Dendritic cell treated with granulocyte-macrophage colony-stimulating factor and Interleukin-4, amounts not matched to agents 40 ng/mL and 50 ng/mL, for 4 days (primary cell): ENCODE data around the gene RASGRP2.
"Not testable (repeated sequence)": the region's sequence is repeated elsewhere in the genome, so short reads cannot be mapped to it uniquely, and the experiment has no call there.

Experiments used
- H3K27ac Mint-ChIP-seq: one replicate; pipeline ENCODE4 v1.8.0; 2022; ENCODE audit warnings: mild to moderate bottlenecking, mixed read lengths
- H3K27me3 Mint-ChIP-seq: one replicate; pipeline ENCODE4 v1.8.0; 2022; ENCODE audit warnings: mild to moderate bottlenecking, mixed read lengths
- H3K36me3 Mint-ChIP-seq: one replicate; pipeline ENCODE4 v1.8.0; 2022; ENCODE audit warnings: low read depth, mixed read lengths
- H3K4me1 Mint-ChIP-seq: one replicate; pipeline ENCODE4 v1.8.0; 2022; ENCODE audit warnings: low read depth, mixed read lengths
- H3K4me3 Mint-ChIP-seq: one replicate; pipeline ENCODE4 v1.8.0; 2022; ENCODE audit warnings: mild to moderate bottlenecking, moderate library complexity, mixed read lengths
- H3K9me3 Mint-ChIP-seq: one replicate; pipeline ENCODE4 v1.8.0; 2022; ENCODE audit warnings: mixed read lengths
- intact Hi-C: fragments of 100-400 bp; cut with micrococcal nuclease; formaldehyde crosslinking; loops from one replicate; pipeline ENCODE4 v1.15.0; 2022

Gene RASGRP2

GRCh38 chr11:64705501-64705900, 38.4 kb downstream of the RASGRP2 start:
- Mint-ChIP-seq H3K4me1 (peaks cover 8% of the 10 kb centered on the region), H3K9me3 (no peaks in the 10 kb centered on the region), H3K27me3 (peaks cover 45% of the 10 kb centered on the region), H3K4me3 (no peak overlapping the region), H3K27ac (no peak overlapping the region), H3K36me3 (no peaks in the 10 kb centered on the region)
- intact Hi-C loops = no loop called here

GRCh38 chr11:64703048-64703447, 40.9 kb downstream of the RASGRP2 start:
- Mint-ChIP-seq H3K27ac (no peak overlapping the region), H3K27me3 (peaks cover 28% of the 10 kb centered on the region), H3K36me3 (no peaks in the 10 kb centered on the region), H3K4me1 (no peaks in the 10 kb centered on the region), H3K4me3 (no peak overlapping the region), H3K9me3 (no peaks in the 10 kb centered on the region)
- intact Hi-C loops = no loop called here

GRCh38 chr11:64701956-64702355, 42.0 kb downstream of the RASGRP2 start:
- H3K27ac Mint-ChIP-seq, H3K9me3 Mint-ChIP-seq, H3K4me1 Mint-ChIP-seq, H3K4me3 Mint-ChIP-seq, H3K36me3 Mint-ChIP-seq, intact Hi-C loops: not testable (repeated sequence)
- H3K27me3 Mint-ChIP-seq = peaks cover 32% of the 10 kb centered on the region

GRCh38 chr11:64698427-64698826, 45.5 kb downstream of the RASGRP2 start:
- Mint-ChIP-seq H3K27ac (no peak overlapping the region), H3K36me3 (no peaks in the 10 kb centered on the region)

GRCh38 chr11:64697663-64698375, 46.1 kb downstream of the RASGRP2 start:
- H3K9me3 Mint-ChIP-seq = no peaks in the 10 kb centered on the region
- no peak overlapping the region for H3K27ac Mint-ChIP-seq
- H3K4me3 Mint-ChIP-seq = no peak overlapping the region
- H3K36me3 Mint-ChIP-seq = no peaks in the 10 kb centered on the region
- intact Hi-C loops = no loop called here
- peaks cover 44% of the 10 kb centered on the region for H3K27me3 Mint-ChIP-seq
- H3K4me1 Mint-ChIP-seq = peaks cover 5% of the 10 kb centered on the region

More at GRCh38 chr11:64698427-64698826, 45.5 kb downstream of the RASGRP2 start:
- Mint-ChIP-seq H3K9me3 (no peaks in the 10 kb centered on the region), H3K4me1 (no peaks in the 10 kb centered on the region), H3K27me3 (peaks cover 38% of the 10 kb centered on the region), H3K4me3 (no peak overlapping the region)
- intact Hi-C loops = no loop called here

GRCh38 chr11:64696045-64696444, 47.9 kb downstream of the RASGRP2 start:
- Mint-ChIP-seq H3K27ac (no peak overlapping the region), H3K9me3 (no peaks in the 10 kb centered on the region), H3K36me3 (no peaks in the 10 kb centered on the region), H3K4me1 (peaks cover 10% of the 10 kb centered on the region), H3K27me3 (peaks cover 53% of the 10 kb centered on the region), H3K4me3 (no peak overlapping the region)
- intact Hi-C loops = no loop called here

- H3K4me1 Mint-ChIP-seq = peaks cover 10% of the 10 kb centered on the region
- peaks cover 49% of the 10 kb centered on the region for H3K27me3 Mint-ChIP-seq
- H3K27ac Mint-ChIP-seq = no peak overlapping the region
Observed at GRCh38 chr11:64695548-64695947, 48.4 kb downstream of the RASGRP2 start.

GRCh38 chr11:64694821-64695365, 49.0 kb downstream of the RASGRP2 start:
- Mint-ChIP-seq H3K4me3 (no peak overlapping the region), H3K27me3 (peaks cover 49% of the 10 kb centered on the region), H3K4me1 (peaks cover 10% of the 10 kb centered on the region), H3K27ac (no peak overlapping the region), H3K9me3 (no peaks in the 10 kb centered on the region), H3K36me3 (no peaks in the 10 kb centered on the region)
- intact Hi-C loops = no loop called here

More at GRCh38 chr11:64695548-64695947, 48.4 kb downstream of the RASGRP2 start:
- Mint-ChIP-seq H3K9me3 (no peaks in the 10 kb centered on the region), H3K36me3 (no peaks in the 10 kb centered on the region), H3K4me3 (no peak overlapping the region)
- intact Hi-C loops = no loop called here

GRCh38 chr11:64694026-64694755, 49.8 kb downstream of the RASGRP2 start:
- H3K27ac Mint-ChIP-seq = no peak overlapping the region
- no peaks in the 10 kb centered on the region for H3K9me3 Mint-ChIP-seq
- no peak overlapping the region for H3K4me3 Mint-ChIP-seq
- peaks cover 11% of the 10 kb centered on the region for H3K4me1 Mint-ChIP-seq
- intact Hi-C loops = no loop called here
- no peaks in the 10 kb centered on the region for H3K36me3 Mint-ChIP-seq
- H3K27me3 Mint-ChIP-seq = peaks cover 49% of the 10 kb centered on the region

- no peaks in the 10 kb centered on the region for H3K36me3 Mint-ChIP-seq
- H3K4me3 Mint-ChIP-seq = peak overlapping the region; percentile 20
- intact Hi-C loops = no loop called here
- peaks cover 25% of the 10 kb centered on the region for H3K4me1 Mint-ChIP-seq
- peaks cover 52% of the 10 kb centered on the region for H3K27me3 Mint-ChIP-seq
- H3K9me3 Mint-ChIP-seq = no peaks in the 10 kb centered on the region
- no peak overlapping the region for H3K27ac Mint-ChIP-seq
Observed at GRCh38 chr11:64692764-64693331, 51.1 kb downstream of the RASGRP2 start.

- Mint-ChIP-seq H3K9me3 (no peaks in the 10 kb centered on the region), H3K4me3 (no peak overlapping the region), H3K27me3 (peaks cover 46% of the 10 kb centered on the region), H3K4me1 (peaks cover 38% of the 10 kb centered on the region), H3K27ac (no peak overlapping the region), H3K36me3 (no peaks in the 10 kb centered on the region)
- intact Hi-C loops = no loop called here
Observed at GRCh38 chr11:64691543-64691942, 52.4 kb downstream of the RASGRP2 start.

GRCh38 chr11:64690235-64690634, 53.7 kb downstream of the RASGRP2 start:
- peaks cover 40% of the 10 kb centered on the region for H3K27me3 Mint-ChIP-seq
- H3K36me3 Mint-ChIP-seq = no peaks in the 10 kb centered on the region
- no peak overlapping the region for H3K27ac Mint-ChIP-seq
- H3K4me3 Mint-ChIP-seq = no peak overlapping the region
- intact Hi-C loops = no loop called here
- peaks cover 49% of the 10 kb centered on the region for H3K4me1 Mint-ChIP-seq
- H3K9me3 Mint-ChIP-seq = no peaks in the 10 kb centered on the region

GRCh38 chr11:64688534-64688982, 55.4 kb downstream of the RASGRP2 start:
- Mint-ChIP-seq H3K4me1 (peaks cover 49% of the 10 kb centered on the region), H3K4me3 (peak overlapping the region; percentile 33), H3K27ac (peak overlapping the region; percentile 15), H3K36me3 (no peaks in the 10 kb centered on the region), H3K27me3 (peaks cover 35% of the 10 kb centered on the region), H3K9me3 (no peaks in the 10 kb centered on the region)
- intact Hi-C loops = loop anchor here (1.0 kb wide), 1 partner anchor 35 kb away; the partner anchor contains the start of gene NRXN2
